HG02970 (cell line): ENCODE measurements around the gene TSPEAR.
"Not testable (repeated sequence)": the region's sequence is repeated elsewhere in the genome, so short reads cannot be mapped to it uniquely, and the experiment has no call there.

Source experiments
- ATAC-seq: cut with Tn5 transposase; IDR thresholded peaks from one replicate; pipeline ENCODE4 v1.9.1; 2021; ENCODE audit warnings: mild to moderate bottlenecking, moderate library complexity, moderate number of reproducible peaks; ENCODE audit not compliant: unreplicated experiment, low FRiP score

Gene TSPEAR

DNA sequence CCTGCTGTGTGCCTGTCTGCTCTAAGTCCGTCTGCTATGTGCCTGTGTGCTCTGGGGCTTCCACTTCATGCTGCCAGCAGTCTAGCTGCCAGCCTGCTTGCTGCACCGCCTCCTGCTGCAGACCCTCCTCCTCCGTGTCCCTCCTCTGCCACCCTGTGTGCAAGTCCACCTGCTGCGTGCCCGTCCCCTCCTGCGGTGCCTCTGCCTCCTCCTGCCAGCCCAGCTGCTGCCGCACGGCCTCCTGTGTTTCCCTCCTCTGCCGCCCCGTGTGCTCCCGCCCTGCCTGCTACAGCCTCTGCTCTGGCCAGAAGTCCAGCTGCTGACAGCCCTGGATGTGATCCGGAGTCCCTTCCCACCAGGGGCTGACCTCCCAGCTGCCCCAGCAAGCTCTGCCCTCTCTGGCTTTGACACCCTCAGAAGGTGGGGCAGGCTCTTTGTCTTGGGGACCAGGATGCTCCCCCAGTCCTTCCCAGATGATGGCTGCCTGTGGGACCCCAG, 73.5 kb downstream of the TSPEAR start:
- ATAC-seq: not testable (repeated sequence)

DNA sequence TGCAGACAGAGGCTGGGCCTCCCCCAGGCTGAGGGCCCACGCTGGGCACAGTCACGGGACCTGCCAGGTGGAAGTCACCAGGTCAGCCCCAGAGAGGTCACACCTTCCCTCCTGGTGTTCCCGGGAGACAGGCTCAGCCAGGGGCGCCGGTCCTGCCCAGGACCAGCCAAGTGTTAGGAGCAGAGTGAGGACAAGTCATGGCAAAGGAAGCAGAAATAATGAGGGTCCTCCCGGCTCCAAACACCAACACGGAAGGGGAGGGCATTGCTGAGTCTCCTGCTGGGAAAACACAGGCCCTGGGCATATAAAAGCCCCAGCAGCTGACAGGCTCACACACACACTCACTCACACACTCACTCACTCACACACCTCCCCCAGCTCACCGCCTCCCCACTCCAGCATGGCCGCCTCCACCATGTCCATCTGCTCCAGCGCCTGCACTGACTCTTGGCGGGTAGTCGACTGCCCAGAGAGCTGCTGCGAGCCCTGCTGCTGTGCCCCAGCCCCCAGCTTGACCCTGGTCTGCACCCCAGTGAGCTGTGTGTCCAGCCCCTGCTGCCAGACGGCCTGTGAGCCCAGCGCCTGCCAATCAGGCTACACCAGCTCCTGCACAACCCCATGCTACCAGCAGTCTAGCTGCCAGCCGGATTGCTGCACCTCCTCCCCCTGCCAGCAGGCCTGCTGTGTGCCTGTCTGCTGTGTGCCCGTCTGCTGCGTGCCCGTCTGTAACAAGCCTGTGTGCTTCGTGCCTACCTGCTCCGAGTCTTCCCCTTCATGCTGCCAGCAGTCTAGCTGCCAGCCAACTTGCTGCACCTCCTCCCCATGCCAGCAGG, 74.1 kb downstream of the TSPEAR start, which contains the start of gene KRTAP10-10:
KRTAP10-10 (plus strand) TSS at position 339 of the 833 bp plus-strand sequence; CDS start at position 401, 62 bp downstream.
- ATAC-seq: no peak

DNA sequence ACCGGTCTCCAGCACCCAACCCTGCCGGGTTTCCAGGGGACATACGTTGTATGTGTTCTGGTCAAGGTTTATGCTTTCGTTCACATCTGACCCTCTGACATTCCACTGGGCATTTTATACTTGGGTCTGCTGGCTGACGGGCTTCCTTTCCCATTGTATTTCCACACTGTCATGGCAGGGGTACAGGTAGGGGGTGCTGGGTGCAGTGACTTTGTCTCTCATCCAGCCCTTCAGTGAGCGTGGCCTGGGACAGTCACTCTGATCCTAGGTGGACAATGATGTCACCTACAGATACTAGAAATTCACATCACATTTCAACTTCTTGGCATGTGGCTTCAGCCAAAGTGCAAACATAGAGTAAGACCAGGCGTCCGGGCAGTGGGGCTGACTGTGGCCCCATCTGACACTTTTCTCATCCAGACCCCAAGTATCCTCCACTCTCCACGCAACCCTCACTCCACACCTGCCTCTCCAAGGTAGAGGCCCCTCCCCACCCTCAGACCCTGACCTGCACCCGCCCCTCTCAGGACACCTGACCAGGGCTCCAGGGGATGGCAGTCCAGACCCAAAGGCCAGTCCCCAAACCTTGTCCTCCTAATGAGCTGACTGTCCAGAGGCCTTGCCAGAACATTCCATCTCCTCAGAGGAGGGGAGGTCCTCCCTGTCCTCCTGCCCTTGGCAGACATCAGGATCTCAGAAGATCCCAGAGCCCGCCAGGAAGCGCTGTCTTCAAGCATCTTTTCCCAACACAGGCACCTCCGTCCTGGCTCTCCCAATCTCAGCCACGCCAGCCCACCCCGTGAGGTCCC, 75.0 kb downstream of the TSPEAR start:
- no peak for ATAC-seq

DNA sequence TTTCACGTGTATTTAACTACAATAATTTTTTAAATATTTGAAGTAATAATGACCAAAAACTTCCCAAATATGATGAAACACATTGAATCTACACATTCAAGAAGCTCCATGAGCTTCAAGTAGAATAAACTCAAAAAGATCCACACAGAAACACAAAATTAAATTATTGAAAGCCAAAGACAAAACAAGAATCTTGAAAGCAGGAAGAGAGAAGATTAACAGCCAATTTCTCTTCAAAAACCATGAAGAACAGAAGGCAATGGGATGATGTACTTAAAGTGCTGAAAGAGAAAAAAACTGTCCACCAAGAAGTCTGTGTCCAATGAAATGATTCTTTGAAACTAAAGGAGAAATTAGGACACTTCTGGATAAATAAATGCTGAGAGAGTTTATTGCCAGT, 79.3 kb downstream of the TSPEAR start:
- no peak for ATAC-seq

DNA sequence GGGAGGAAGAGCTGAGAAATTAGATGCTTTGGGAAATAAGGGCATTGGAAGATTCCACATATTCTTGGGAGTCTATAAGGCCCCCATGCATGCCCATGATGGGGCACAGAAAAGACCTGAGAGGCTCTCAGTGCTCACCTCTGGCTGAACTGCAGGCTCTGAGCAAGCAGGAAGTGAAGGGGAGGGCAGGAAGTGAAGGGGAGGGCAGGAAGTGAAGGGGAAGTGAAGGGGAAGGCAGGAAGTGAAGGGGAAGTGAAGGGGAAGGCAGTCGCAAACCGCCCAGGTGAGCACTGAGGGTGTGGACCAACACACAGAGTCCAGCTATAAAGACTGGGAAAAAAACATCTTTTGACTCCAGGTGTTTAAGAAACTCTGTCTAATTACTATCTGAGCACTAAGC, 80.9 kb downstream of the TSPEAR start:
- no peak for ATAC-seq

DNA sequence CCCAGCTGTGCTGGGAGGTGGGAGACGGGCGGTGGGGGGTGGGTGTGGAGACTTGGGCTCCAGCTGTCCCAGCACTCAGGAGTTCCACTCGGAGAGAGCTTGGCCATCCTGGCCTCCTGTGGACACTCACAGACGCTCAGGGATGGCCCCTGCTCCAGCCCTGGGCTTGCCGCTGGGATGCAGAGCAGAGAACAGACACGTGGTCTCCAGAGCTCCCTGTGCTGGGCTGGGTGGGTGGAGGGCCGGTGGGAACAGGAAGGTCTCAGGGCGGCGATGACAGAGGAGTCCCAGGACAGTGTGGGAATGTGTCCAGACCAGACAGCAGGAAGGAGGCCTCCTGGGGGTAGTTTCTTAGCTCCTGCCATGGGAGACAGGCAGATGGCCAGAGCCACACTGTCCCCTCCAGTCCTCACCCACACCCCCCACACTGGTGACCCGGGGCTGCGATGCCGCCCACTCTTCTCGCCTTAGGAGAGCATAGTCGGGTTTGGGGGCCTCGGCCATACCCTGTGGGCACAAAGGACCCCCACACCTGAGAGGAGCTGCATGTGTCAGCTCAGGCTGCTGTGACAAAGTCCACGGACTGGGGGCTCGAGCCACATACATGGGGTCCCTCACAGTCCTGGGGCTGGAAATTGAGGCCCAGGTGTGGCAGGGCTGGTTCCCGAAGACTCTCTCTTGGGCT, 82.5 kb downstream of the TSPEAR start:
- no peak for ATAC-seq

DNA sequence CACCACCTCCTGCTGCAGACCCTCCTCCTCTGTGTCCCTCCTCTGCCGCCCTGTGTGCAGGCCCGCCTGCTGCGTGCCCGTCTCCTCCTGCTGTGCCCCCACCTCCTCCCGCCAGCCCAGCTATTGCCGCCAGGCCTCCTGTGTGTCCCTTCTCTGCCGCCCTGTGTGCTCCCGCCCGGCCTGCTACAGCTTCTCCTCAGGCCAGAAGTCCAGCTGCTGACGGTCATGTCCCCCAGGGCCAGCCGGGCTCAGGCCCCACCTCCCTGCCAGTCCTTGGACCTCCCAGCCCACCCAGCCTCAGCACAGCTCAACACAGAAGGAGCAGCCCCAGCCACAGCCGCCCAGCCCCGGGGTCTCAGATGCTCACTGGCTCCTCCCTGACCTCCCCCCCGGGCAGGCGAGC, 83.5 kb downstream of the TSPEAR start:
- not testable (repeated sequence) for ATAC-seq

DNA sequence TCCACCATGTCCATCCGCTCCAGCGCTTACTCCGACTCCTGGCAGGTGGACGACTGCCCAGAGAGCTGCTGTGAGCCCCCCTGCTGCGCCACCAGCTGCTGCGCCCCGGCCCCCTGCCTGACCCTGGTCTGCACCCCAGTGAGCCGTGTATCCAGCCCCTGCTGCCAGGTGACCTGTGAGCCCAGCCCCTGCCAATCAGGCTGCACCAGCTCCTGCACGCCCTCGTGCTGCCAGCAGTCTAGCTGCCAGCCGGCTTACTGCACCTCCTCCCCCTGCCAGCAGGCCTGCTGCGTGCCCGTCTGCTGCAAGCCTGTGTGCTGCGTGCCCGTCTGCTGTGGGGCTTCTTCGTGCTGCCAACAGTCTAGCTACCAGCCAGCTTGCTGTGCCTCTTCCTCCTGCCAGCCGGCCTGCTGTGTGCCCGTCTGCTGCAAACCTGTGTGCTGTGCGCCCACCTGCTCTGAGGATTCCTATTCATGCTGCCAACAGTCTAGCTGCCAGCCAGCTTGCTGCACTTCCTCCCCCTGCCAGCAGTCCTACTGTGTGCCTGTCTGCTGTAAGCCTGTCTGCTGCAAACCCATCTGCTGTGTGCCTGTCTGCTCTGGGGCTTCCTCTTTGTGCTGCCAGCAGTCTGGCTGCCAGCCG, 84.1 kb downstream of the TSPEAR start:
- not testable (repeated sequence) for ATAC-seq

DNA sequence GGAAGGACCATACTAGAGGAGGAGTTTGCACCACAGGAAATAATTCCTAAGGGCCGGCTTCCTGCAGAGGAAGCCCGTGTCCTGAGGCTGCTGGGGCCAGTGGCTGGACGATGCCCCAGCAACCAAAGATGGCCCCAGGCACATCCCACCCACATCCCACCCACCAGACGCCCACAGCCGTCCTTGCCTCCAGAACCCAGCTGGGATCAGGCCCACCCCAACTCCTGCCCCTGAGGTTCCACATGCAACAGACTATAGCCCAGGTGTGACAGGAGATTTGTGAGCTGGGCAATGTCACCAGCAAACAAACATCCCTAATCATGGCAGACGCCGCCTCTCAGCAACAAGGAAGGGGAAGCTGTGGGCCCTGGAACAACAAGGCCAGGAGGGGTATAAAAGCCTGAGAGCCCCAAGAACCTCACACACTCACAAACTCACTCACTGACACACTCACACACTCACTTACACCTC, 84.7 kb downstream of the TSPEAR start, which contains the start of gene KRTAP10-9:
KRTAP10-9 (plus strand) TSS at position 421 of the 471 bp plus-strand sequence. CDS start 79 bp downstream, outside the sequence.
- ATAC-seq: no peak

DNA sequence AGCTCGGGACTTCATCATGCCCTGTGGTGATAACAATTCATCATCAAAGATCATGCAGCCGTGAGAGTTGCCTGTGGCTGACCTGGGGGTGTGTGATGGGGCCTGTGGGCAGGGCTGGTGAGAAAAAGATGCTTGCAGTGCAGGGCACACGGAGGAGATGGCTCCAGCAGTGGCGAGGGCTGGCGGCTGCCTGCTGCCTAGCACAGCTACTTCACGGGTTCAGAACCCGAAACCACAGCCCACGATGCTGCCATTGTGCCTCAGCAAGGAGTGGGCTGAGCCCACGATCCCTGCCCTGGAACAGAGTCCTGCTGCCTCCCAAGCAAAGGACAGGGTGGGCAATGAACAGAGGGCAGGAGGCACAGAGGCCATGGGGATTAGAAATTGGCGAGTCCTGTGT, 85.1 kb downstream of the TSPEAR start:
- no peak for ATAC-seq

DNA sequence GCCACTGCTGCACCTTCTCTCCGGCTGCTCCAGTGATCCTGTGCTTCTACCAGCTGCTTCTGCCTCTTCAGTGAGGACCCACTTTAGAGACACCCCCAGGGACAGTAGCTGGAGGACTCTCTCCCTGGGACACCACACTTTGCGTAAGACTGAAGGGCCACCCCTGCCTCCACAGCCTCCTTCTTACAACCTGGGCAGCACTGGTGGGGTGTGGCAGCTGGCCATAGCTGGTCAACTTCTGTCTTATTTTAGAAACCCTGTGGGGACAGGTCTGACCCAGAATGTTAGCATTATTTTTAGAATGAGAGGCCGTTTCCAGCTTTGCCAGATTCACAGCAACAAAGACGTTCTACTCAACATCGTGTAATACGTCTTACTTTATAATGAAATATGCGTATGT, 85.6 kb downstream of the TSPEAR start:
- ATAC-seq: no peak

DNA sequence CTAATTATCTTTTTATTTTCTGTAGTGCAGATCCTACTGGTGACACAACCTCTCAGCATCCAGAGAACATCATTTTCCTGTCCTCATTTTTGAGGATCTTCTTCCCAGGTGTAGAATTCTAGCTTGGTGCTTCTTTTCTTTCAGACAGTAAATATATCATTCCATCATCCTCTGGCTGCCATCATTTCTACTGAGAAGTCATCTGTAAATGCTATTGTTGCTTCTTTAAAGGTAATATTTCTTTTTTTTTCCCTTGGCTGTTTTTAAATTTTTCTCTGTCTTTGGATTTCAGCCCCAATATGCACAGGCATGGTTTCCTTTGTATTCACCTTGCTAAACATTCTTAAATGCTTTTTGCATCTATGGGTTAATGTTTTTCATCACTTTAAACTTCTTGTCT, 87.8 kb downstream of the TSPEAR start:
- ATAC-seq: no peak

DNA sequence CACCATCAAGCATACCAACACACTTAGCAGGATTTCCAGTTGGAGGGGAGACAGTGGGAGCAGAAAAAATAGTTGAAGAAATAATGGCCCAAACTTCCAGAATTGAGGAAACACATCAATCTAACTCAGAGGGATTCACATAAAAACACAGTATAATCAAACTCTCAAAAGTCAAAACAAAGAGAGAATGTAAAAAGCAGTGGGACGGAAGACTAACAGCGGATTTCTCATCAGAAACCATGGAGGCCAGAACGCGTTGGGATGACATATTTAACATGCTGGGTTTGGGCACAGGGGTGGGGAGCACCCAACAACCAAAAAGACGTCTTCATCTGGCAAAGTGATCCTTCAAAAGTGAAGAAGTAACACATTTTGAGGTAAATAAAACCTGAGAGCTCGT, 91.5 kb downstream of the TSPEAR start:
- no peak for ATAC-seq

DNA sequence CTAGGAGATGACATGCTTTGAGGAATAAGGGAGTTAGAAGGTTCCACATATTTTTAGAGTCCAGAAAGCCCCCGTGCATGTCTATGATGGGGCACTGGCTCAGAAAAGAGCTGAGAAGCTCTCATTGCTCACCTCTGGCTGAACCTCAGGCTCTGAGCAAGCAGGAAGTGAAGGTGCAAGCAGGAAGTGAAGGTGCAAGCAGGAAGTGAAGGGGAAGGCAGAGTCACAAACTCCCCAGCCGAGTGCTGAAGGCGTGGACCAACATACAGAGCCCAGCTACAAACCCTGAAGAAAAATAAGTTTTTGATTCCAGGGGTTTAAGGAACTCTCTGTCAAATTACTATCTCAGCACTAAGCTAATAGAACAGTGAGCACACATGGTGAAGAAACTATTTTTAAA, 92.5 kb downstream of the TSPEAR start:
- no peak for ATAC-seq

DNA sequence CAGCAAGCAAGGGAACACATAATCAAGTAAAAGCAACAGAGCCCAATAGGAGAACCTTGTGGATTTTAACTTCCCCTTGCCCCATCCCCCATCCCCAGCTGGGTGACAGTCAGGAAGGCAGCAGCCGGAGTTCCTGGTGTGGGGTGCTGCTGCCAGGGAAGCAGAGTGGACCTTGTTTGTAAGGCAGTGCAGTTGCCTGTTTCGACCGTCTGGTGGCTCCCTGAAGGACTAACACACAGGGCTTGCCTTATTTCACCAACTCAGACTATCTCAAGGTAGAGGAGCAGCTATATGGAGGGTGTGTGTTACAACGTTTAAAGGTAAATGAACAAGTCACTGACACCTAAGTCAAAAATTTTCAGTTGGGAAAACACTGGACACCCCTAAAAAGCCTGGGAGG, 92.9 kb downstream of the TSPEAR start:
- ATAC-seq: no peak

DNA sequence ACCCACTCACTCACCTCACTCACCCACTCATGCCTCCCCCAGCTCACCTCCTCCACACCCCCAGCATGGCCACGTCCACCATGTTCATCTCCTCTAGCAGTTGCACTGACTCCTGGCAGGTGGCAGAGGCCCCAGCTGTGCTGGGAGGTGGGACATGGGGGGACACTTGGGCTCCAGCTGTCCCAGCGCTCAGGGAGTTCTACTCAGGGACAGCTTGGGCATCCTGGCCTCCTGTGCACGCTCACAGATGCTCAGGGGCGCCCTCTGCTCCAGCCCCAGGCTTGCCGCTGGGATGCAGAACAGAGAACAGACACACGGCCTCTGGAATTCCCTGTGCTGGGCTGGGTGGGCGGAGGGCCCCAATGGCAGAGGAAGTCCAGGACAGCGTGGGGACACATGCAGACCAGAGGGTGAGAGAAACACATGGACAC, 94.3 kb downstream of the TSPEAR start:
- no peak for ATAC-seq

DNA sequence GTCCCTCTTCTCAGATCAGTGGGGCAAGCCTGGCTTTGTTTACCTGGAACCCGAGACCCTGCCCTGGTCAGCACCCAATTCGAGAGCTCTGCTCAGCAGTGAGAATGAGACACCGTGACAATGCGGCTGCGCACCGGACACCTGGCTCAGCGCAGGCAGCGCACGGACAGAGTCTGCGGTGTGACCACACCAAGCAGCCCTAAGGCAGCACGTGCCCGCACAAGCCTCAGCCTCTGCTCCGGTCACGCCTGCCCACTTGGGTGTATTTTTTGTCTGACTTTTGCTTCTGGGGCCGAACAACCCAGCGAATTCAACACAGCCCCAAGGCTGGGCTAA, 94.8 kb downstream of the TSPEAR start:
- ATAC-seq: no peak

DNA sequence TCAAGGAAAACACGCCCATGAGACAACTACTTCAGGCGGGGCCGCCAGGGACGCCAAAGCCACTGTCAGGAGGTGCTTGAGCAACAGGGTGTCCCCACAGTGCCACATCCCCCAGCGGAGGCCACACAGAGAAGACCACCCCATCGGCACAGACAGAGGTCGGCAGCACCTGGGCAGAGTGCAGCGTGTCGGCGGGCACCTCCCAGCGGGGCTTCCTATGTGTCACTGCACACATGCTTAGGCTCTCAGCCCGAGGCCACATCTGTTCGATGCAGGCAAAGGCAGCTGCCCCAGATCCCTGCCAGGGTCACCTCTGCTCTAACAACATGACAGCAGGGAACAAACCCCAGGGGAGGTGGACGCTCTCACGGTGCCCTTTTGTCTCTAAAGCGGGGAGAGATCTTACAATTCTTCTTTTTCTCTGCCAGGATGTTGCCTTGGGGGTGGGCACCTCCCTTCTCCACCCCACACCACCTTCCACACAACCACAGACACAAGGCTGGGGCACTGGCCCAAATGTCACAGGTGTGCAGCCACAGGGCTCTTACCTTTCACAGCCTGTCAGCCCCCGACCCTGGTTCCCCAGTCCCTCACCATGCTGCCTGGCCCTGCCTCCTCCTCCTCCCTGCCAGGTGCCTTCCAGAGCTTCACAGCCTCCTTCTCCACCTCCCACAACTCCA, 95.3 kb downstream of the TSPEAR start:
- ATAC-seq: no peak

DNA sequence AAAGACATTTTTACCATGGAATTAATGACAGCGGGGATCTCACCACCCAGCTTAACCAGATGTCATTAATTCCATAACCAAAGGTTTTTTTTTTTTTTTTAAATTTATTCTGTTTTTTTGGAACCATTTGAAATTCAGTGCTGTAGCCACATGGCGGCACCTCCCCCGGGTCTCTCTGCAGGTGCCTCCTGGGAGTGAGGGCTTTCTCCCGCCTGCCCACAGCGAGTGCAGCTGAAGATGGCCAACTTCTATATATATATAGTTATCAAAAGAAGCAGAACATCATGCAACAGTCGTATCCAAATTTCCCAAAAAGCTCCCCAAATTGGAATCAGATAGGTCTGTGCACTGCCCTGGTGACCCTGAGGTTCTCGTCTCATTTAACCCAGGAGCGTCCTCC, 95.9 kb downstream of the TSPEAR start:
- no peak for ATAC-seq

DNA sequence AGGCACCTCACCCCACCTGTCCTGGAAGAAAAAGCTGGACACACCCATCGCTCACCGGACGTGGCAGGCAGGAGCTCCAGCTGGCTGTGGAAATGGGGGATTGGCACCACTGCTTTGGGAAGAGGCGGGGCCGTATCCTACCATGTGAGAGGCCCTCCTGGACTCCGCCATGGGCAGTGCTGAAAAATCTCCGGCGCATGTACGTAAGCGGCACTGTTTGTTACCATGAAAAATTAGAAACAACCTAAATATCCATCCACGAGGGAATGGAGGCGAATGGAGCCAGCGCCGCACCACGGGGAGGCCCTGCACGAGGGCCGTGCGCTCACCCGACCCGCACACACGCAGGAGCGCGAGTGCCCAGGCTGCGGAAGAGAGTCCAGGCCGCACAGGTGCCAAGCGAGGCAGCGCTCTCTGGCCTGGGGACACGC, 96.4 kb downstream of the TSPEAR start:
- ATAC-seq: no peak
